SK-N-SH treated with all-trans-retinoic acid at 6 μM for 48 hours (cell line): ENCODE results near the gene NKD1.

Experiments
- ATAC-seq: fragments of 200-7000 bp; cut with Tn5 transposase; 3 replicates; pipeline ENCODE4 v1.9.1; 2020; ENCODE audit warnings: mild to moderate bottlenecking, moderate library complexity
- ARNTL ChIP-seq: fragments of 450-650 bp; formaldehyde crosslinking; IDR thresholded peaks from 2 replicates; pipeline ENCODE4 v1.5.0; 2020; ENCODE audit warnings: low read depth, mild to moderate bottlenecking, moderate library complexity, borderline replicate concordance
- BACH2 ChIP-seq: fragments of 250-450 bp; sonication (Bioruptor Pico); IDR thresholded peaks from 2 replicates; pipeline ENCODE4 v1.9.0; 2021; ENCODE audit warnings: mild to moderate bottlenecking, borderline replicate concordance
- CREB5 ChIP-seq: fragments of 250-450 bp; sonication (Bioruptor Pico); IDR thresholded peaks from 2 replicates; pipeline ENCODE4 v1.5.1; 2020; ENCODE audit warnings: low read depth, mild to moderate bottlenecking, moderate library complexity
- CSDC2 ChIP-seq: fragments of 250-450 bp; sonication (Bioruptor Pico); IDR thresholded peaks from 2 replicates; pipeline ENCODE4 v1.5.0; 2020; ENCODE audit warnings: mild to moderate bottlenecking, moderate library complexity
- CSRNP3 ChIP-seq: fragments of 250-450 bp; sonication (Bioruptor Pico); IDR thresholded peaks from 2 replicates; pipeline ENCODE4 v1.5.1; 2021; ENCODE audit warnings: mild to moderate bottlenecking, moderate library complexity
- ESRRG ChIP-seq: fragments of 250-450 bp; sonication (Bioruptor Pico); IDR thresholded peaks from 2 replicates; pipeline ENCODE4 v1.6.1; 2021; ENCODE audit warnings: mild to moderate bottlenecking
- GLIS3 ChIP-seq: fragments of 250-450 bp; sonication (Bioruptor Pico); IDR thresholded peaks from 2 replicates; pipeline ENCODE4 v1.5.0; 2020; ENCODE audit warnings: mild to moderate bottlenecking, moderate library complexity
- ISL1 ChIP-seq: fragments of 250-450 bp; sonication (Bioruptor Pico); IDR thresholded peaks from 2 replicates; pipeline ENCODE4 v2.1.2; 2022; ENCODE audit warnings: mild to moderate bottlenecking, moderate library complexity
- OSR1 ChIP-seq: fragments of 250-450 bp; sonication (Bioruptor Pico); IDR thresholded peaks from 2 replicates; pipeline ENCODE4 v1.8.0; 2022; ENCODE audit warnings: moderate library complexity, mild to moderate bottlenecking, inconsistent platforms
- PPARA ChIP-seq: fragments of 250-450 bp; sonication (Bioruptor Pico); IDR thresholded peaks from 2 replicates; pipeline ENCODE4 v1.5.0; 2020; ENCODE audit warnings: mild to moderate bottlenecking, borderline replicate concordance
- TCF4 ChIP-seq: fragments of 250-450 bp; sonication (Bioruptor Pico); IDR thresholded peaks from 2 replicates; pipeline ENCODE4 v1.8.0; 2021; ENCODE audit warnings: mild to moderate bottlenecking, moderate library complexity, borderline replicate concordance
- TOX ChIP-seq: fragments of 250-450 bp; sonication (Bioruptor Pico); IDR thresholded peaks from 2 replicates; pipeline ENCODE4 v1.8.0; 2021; ENCODE audit warnings: mild to moderate bottlenecking, moderate library complexity, borderline replicate concordance
- ZC3H10 ChIP-seq: fragments of 250-450 bp; sonication (Bioruptor Pico); IDR thresholded peaks from 2 replicates; pipeline ENCODE4 v1.5.1; 2021; ENCODE audit warnings: mild to moderate bottlenecking, moderate library complexity
- ZFP3 ChIP-seq: fragments of 250-450 bp; sonication (Bioruptor Pico); IDR thresholded peaks from 2 replicates; pipeline ENCODE4 v1.5.0; 2020; ENCODE audit warnings: mild to moderate bottlenecking, moderate library complexity
- ZFP30 ChIP-seq: fragments of 450-650 bp; formaldehyde crosslinking; IDR thresholded peaks from 2 replicates; pipeline ENCODE4 v1.5.0; 2022; ENCODE audit warnings: mild to moderate bottlenecking, moderate library complexity
- ZNF565 ChIP-seq: fragments of 450-650 bp; formaldehyde crosslinking; conservative IDR thresholded peaks from 2 replicates; pipeline ENCODE4 v1.5.0; 2020; ENCODE audit warnings: low read depth, mild to moderate bottlenecking, moderate library complexity
- ZNF70 ChIP-seq: fragments of 450-650 bp; formaldehyde crosslinking; IDR thresholded peaks from 2 replicates; pipeline ENCODE4 v1.5.0; 2020; ENCODE audit warnings: mild to moderate bottlenecking, moderate library complexity
- ZNF8 ChIP-seq: fragments of 450-650 bp; formaldehyde crosslinking; IDR thresholded peaks from 2 replicates; pipeline ENCODE4 v1.5.0; 2020; ENCODE audit warnings: mild to moderate bottlenecking, moderate library complexity
- TF ChIP-seq, protein P1 (sequence below): fragments of 250-450 bp; sonication (Bioruptor Pico); IDR thresholded peaks from 2 replicates; pipeline ENCODE4 v1.5.0; 2020; ENCODE audit warnings: mild to moderate bottlenecking, moderate library complexity
- TF ChIP-seq, protein P2 (sequence below): fragments of 250-450 bp; sonication (Bioruptor Pico); IDR thresholded peaks from 2 replicates; pipeline ENCODE4 v1.8.0; 2020; ENCODE audit warnings: mild to moderate bottlenecking, moderate library complexity, borderline replicate concordance
- TF ChIP-seq, protein P3 (sequence below): fragments of 250-450 bp; sonication (Bioruptor Pico); IDR thresholded peaks from 2 replicates; pipeline ENCODE4 v1.8.0; 2021; ENCODE audit warnings: low read depth, mild to moderate bottlenecking, moderate library complexity, borderline replicate concordance

NKD1 gene

DNA sequence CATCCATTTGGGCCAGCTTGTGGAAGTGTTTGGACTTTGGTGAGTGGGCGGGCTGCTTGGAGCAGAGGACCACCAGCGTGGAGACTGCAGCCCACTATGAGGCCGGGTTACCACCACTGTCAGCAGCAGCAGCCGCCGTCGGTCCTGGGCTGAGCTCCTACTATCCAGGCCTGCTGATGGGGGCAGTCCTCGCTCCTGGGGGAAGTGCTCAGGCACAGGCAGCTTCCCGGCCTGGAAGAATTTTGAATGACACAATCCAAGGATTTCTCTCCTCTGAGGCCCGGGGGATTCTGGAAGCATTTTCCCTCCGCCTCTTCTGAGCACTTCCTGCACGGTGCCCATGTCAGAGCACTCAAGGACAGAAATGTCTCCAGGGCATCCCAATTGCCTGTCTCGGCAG, 139.9 kb downstream of the NKD1 start:
- ATAC-seq = no peak
- no peak for TF ChIP-seq ARNTL (CRISPR knock-in tag)
- TF ChIP-seq, protein P1, sequence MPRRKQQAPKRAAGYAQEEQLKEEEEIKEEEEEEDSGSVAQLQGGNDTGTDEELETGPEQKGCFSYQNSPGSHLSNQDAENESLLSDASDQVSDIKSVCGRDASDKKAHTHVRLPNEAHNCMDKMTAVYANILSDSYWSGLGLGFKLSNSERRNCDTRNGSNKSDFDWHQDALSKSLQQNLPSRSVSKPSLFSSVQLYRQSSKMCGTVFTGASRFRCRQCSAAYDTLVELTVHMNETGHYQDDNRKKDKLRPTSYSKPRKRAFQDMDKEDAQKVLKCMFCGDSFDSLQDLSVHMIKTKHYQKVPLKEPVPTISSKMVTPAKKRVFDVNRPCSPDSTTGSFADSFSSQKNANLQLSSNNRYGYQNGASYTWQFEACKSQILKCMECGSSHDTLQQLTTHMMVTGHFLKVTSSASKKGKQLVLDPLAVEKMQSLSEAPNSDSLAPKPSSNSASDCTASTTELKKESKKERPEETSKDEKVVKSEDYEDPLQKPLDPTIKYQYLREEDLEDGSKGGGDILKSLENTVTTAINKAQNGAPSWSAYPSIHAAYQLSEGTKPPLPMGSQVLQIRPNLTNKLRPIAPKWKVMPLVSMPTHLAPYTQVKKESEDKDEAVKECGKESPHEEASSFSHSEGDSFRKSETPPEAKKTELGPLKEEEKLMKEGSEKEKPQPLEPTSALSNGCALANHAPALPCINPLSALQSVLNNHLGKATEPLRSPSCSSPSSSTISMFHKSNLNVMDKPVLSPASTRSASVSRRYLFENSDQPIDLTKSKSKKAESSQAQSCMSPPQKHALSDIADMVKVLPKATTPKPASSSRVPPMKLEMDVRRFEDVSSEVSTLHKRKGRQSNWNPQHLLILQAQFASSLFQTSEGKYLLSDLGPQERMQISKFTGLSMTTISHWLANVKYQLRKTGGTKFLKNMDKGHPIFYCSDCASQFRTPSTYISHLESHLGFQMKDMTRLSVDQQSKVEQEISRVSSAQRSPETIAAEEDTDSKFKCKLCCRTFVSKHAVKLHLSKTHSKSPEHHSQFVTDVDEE = no peak
- no peak for TF ChIP-seq CSRNP3 (CRISPR knock-in tag)
- no peak for TF ChIP-seq ZFP3 (CRISPR knock-in tag)
- TF ChIP-seq ZNF70 = no peak
- TF ChIP-seq, protein P2, sequence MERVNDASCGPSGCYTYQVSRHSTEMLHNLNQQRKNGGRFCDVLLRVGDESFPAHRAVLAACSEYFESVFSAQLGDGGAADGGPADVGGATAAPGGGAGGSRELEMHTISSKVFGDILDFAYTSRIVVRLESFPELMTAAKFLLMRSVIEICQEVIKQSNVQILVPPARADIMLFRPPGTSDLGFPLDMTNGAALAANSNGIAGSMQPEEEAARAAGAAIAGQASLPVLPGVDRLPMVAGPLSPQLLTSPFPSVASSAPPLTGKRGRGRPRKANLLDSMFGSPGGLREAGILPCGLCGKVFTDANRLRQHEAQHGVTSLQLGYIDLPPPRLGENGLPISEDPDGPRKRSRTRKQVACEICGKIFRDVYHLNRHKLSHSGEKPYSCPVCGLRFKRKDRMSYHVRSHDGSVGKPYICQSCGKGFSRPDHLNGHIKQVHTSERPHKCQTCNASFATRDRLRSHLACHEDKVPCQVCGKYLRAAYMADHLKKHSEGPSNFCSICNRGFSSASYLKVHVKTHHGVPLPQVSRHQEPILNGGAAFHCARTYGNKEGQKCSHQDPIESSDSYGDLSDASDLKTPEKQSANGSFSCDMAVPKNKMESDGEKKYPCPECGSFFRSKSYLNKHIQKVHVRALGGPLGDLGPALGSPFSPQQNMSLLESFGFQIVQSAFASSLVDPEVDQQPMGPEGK (CRISPR knock-in tag) = no peak
- TF ChIP-seq ZFP30 (CRISPR knock-in tag) = no peak
- no peak for TF ChIP-seq ESRRG (CRISPR knock-in tag)
- no peak for TF ChIP-seq PPARA (CRISPR knock-in tag)
- no peak for TF ChIP-seq CREB5 (CRISPR knock-in tag)
- no peak for TF ChIP-seq OSR1 (CRISPR knock-in tag)
- no peak for TF ChIP-seq ZC3H10
- TF ChIP-seq, protein P3, sequence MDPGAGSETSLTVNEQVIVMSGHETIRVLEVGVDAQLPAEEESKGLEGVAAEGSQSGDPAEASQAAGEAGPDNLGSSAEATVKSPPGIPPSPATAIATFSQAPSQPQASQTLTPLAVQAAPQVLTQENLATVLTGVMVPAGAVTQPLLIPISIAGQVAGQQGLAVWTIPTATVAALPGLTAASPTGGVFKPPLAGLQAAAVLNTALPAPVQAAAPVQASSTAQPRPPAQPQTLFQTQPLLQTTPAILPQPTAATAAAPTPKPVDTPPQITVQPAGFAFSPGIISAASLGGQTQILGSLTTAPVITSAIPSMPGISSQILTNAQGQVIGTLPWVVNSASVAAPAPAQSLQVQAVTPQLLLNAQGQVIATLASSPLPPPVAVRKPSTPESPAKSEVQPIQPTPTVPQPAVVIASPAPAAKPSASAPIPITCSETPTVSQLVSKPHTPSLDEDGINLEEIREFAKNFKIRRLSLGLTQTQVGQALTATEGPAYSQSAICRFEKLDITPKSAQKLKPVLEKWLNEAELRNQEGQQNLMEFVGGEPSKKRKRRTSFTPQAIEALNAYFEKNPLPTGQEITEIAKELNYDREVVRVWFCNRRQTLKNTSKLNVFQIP (CRISPR knock-in tag) = no peak
- TF ChIP-seq BACH2 (CRISPR knock-in tag) = no peak
- no peak for TF ChIP-seq TCF4 (CRISPR knock-in tag)
- TF ChIP-seq ZNF565 (CRISPR knock-in tag) = no peak
- TF ChIP-seq CSDC2 (CRISPR knock-in tag) = no peak
- no peak for TF ChIP-seq GLIS3 (CRISPR knock-in tag)
- no peak for TF ChIP-seq TOX (CRISPR knock-in tag)
- TF ChIP-seq, all 23 proteins: peak for 0

DNA sequence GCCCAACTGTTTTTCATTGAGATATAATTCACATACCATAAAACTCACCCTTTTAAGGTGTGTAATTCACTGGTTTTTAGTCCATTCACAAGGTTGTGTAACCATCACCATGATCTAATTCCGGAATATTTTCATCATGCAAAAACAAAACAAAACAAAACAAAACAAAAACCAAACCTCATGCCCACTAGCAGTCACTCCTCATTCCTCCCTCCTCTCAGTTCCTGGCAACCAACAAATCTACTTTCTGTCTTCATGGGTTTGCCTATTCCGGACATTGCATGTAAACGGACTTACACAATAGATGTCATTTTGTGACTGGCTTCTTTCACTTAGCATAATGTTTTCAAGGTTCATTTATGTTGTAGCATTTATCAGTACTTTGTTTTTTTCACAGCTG, 140.7 kb downstream of the NKD1 start:
- ATAC-seq = no peak
- TF ChIP-seq ZC3H10 = no peak

GRCh38 chr16:50690177-50690576, 142.0 kb downstream of the NKD1 start:
- ATAC-seq = no peak
- no peak for TF ChIP-seq BACH2 (CRISPR knock-in tag)
- TF ChIP-seq ZNF8 (CRISPR knock-in tag) = no peak
- TF ChIP-seq CSDC2 (CRISPR knock-in tag) = no peak
- TF ChIP-seq GLIS3 (CRISPR knock-in tag) = no peak
- TF ChIP-seq ZFP30 (CRISPR knock-in tag) = no peak
- no peak for TF ChIP-seq OSR1 (CRISPR knock-in tag)
- no peak for TF ChIP-seq ESRRG (CRISPR knock-in tag)
- no peak for TF ChIP-seq CSRNP3 (CRISPR knock-in tag)
- TF ChIP-seq, protein P3 (CRISPR knock-in tag) = no peak
- no peak for TF ChIP-seq ZNF565 (CRISPR knock-in tag)
- no peak for TF ChIP-seq ZNF70
- TF ChIP-seq ISL1 (CRISPR knock-in tag) = no peak
- no peak for TF ChIP-seq TOX (CRISPR knock-in tag)
- TF ChIP-seq, protein P2 (CRISPR knock-in tag) = no peak
